T-cell (primary cell): ENCODE measurements around the gene AK8. TPM values are rescaled to one million over a fixed set of nuclear protein-coding genes. Genes with fewer than 3 reads are reported as not detected.

Experiments
- ATAC-seq, 4 experiments: fragments of 200-7000 bp in 3 of 4; fragments of 150-1000 bp in 1 of 4; cut with Tn5 transposase; replicated peaks in 1 of 4; 1 replicate in 3 of 4; 2 replicates in 1 of 4; pipeline ENCODE4 v1.10.0; 2021; ENCODE audit warnings: moderate library complexity in 3 of 4, mild to moderate bottlenecking in 2 of 4, moderate number of reproducible peaks in 1 of 4
- CTCF ChIA-PET, 2 donors: fragments of 300-600 bp; sonication (Branson Sonifier 250); formaldehyde crosslinking; loops; one replicate each; lab custom pipeline; 2022; ENCODE audit warnings: antibody characterized with exemption in 2 of 2; lab: Charles Lee
- POLR2A ChIA-PET, 2 donors: fragments of 300-600 bp; sonication (Branson Sonifier 250); formaldehyde crosslinking; loops; one replicate each; lab custom pipeline; 2022; ENCODE audit warnings: antibody characterized with exemption in 2 of 2; lab: Charles Lee
- DNase-seq, 35 experiments: peaks; one replicate each; pipeline versions ENCODE4 v3.0.0 to v3.0.0-alpha.2; 2013 to 2023
- H3K27ac ChIP-seq: one replicate; pipeline ENCODE4 v1.5.1; 2013; ENCODE audit warnings: low read length
- H3K27me3 ChIP-seq, 2 experiments: replicated peaks in 1 of 2; 1 replicate in 1 of 2; 2 replicates in 1 of 2; pipeline versions ENCODE4 v1.6.1 to v1.7.0; 2013; ENCODE audit warnings: low read length in 1 of 2, mixed read lengths in 1 of 2; ENCODE audit not compliant: control insufficient read depth in 2 of 2, insufficient read depth in 2 of 2; ENCODE audit errors: extremely low read depth in 1 of 2
- H3K36me3 ChIP-seq, 2 donors: 1 replicate in 1 of 2; 2 replicates in 1 of 2; pipeline versions ENCODE4 v1.6.1 to v1.7.0; 2013; ENCODE audit warnings: low read length in 1 of 2; ENCODE audit not compliant: control insufficient read depth in 2 of 2, insufficient read depth in 1 of 2; ENCODE audit errors: extremely low read depth in 1 of 2
- H3K4me1 ChIP-seq, 2 experiments: 1 replicate in 1 of 2; 2 replicates in 1 of 2; pipeline versions ENCODE4 v1.6.1 to v1.7.0; 2013; ENCODE audit warnings: low read length in 2 of 2, mixed read lengths in 1 of 2; ENCODE audit not compliant: insufficient read depth in 2 of 2, control insufficient read depth in 1 of 2; ENCODE audit errors: extremely low read depth in 1 of 2
- H3K4me3 ChIP-seq, 2 donors: 1 replicate in 1 of 2; 2 replicates in 1 of 2; pipeline versions ENCODE4 v1.5.1 to v1.7.0; 2013; ENCODE audit warnings: mild to moderate bottlenecking in 2 of 2, low read length in 1 of 2, moderate library complexity in 1 of 2; ENCODE audit not compliant: control insufficient read depth in 1 of 2; ENCODE audit errors: extremely low read depth in 1 of 2
- H3K9me3 ChIP-seq: 2 replicates; pipeline ENCODE4 v1.7.0; 2013
- H3K27ac Mint-ChIP-seq, 2 donors: one replicate each; pipeline ENCODE4 v1.8.0; 2020 to 2021; ENCODE audit warnings: mild to moderate bottlenecking in 2 of 2, mixed read lengths in 2 of 2
- H3K27me3 Mint-ChIP-seq, 2 donors: one replicate each; pipeline ENCODE4 v1.8.0; 2021 to 2022; ENCODE audit warnings: mixed read lengths in 2 of 2
- H3K36me3 Mint-ChIP-seq: one replicate; pipeline ENCODE4 v1.8.0; 2021; ENCODE audit warnings: mixed read lengths
- H3K4me1 Mint-ChIP-seq, 3 donors: one replicate each; pipeline ENCODE4 v1.8.0; 2020 to 2022; ENCODE audit warnings: mixed read lengths in 3 of 3, mild to moderate bottlenecking in 1 of 3
- H3K4me3 Mint-ChIP-seq, 3 donors: one replicate each; pipeline ENCODE4 v1.8.0; 2020 to 2022; ENCODE audit warnings: mild to moderate bottlenecking in 3 of 3, mixed read lengths in 3 of 3, moderate library complexity in 3 of 3
- H3K9me3 Mint-ChIP-seq, 3 donors: one replicate each; pipeline ENCODE4 v1.8.0; 2020 to 2022; ENCODE audit warnings: mixed read lengths in 3 of 3
- WGBS: methylation state at CpG from one replicate; pipeline ENCODE4 v1.1.5; 2013; ENCODE audit warnings: missing lambda C conversion rate; ENCODE audit not compliant: insufficient coverage; 5-methylcytosine and 5-hydroxymethylcytosine counted together
- total RNA-seq, 35 experiments: library from RNA in 6 of 35; stranded (reverse) in 6 of 35; fragments of 120-200 nt in 1 of 35; gene quantifications; one replicate each; pipeline versions ENCODE4 v1.2.1 to v1.2.4 and lab custom pipeline; 2013 to 2026

Gene AK8
- total RNA-seq, 5 donors from 2014 or later (not counting 1 experiment from before 2014, with no cell fraction given): not detected

DNA sequence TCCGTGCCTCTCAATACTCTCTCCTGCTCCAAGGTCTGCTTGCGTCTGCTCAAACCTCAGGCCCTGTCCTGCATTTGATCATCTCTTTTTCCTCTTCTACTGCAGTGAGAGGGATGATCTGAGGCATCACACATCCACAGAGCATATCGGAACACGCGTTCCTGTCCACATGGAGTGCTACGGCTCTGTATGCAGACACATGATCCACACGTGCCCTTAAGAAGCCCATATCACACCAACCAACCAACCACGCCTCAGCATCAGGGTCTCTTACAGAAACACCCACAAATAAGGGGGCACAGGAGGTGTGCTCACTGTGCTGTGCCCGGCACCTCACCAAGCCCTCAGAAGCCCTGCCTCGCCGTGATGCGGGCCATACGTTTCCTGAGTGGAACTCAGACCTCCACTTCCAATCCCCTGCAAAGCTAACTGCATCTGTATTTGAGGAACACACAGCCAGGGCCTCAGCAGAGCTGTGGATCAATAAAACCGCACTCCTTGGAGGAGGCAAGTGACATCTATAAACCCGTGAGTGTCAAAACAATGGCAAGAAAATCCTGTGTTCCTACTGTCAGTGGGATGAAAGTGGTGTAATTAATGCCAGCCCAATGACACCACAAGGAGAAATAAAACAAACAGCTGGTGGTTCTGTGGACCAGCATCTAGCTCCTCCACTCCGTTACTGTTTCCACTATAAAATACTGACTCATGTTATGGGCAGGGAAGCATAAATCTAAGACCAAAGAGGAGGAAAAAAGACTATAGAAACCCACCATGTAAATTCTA is 40.4 kb downstream of the AK8 start:
- ATAC-seq (no peak), DNase-seq (no peak)
- POLR2A ChIA-PET: no interaction called here
- H3K9me3 ChIP-seq: no peaks in the 10 kb centered on the region
- Mint-ChIP-seq H3K4me3 (no peak overlapping the region), H3K36me3 (no peaks in the 10 kb centered on the region), H3K27me3 (peaks cover 3 to 13% of the 10 kb centered on the region in 2 donors), H3K9me3 (no peaks in the 10 kb centered on the region), H3K4me1 (no peaks in the 10 kb centered on the region), H3K27ac (no peak overlapping the region)
- H3K4me1 ChIP-seq: no peaks in the 10 kb centered on the region
- 87% methylated on average over 12 of the region's 16 CpGs for WGBS
- no peak overlapping the region for H3K4me3 ChIP-seq
- CTCF ChIA-PET: no interaction called here
- no peak overlapping the region for H3K27ac ChIP-seq
- H3K36me3 ChIP-seq: no peaks in the 10 kb centered on the region
- H3K27me3 ChIP-seq: peaks cover 0 to 15% of the 10 kb centered on the region in 2 experiments

GRCh38 chr9:132834343-132834742 is 43.7 kb downstream of the AK8 start:
- Histone ChIP-seq H3K27ac (no peak overlapping the region), H3K9me3 (no peaks in the 10 kb centered on the region), H3K4me1 (no peaks in the 10 kb centered on the region), H3K4me3 (no peak overlapping the region), H3K27me3 (peaks cover 0 to 16% of the 10 kb centered on the region in 2 experiments), H3K36me3 (no peaks in the 10 kb centered on the region)
- CTCF ChIA-PET: no interaction called here
- H3K27me3 Mint-ChIP-seq: peaks cover 3 to 13% of the 10 kb centered on the region in 2 donors
- H3K4me3 Mint-ChIP-seq: no peak overlapping the region
- POLR2A ChIA-PET: no interaction called here
- DNase-seq (no peak), ATAC-seq (no peak)
- 80% methylated on average over 2 of the region's 7 CpGs for whole genome bisulfite sequencing
- H3K4me1 Mint-ChIP-seq: no peaks in the 10 kb centered on the region
- no peaks in the 10 kb centered on the region for H3K36me3 Mint-ChIP-seq
- no peaks in the 10 kb centered on the region for H3K9me3 Mint-ChIP-seq
- H3K27ac Mint-ChIP-seq: no peak overlapping the region

DNA sequence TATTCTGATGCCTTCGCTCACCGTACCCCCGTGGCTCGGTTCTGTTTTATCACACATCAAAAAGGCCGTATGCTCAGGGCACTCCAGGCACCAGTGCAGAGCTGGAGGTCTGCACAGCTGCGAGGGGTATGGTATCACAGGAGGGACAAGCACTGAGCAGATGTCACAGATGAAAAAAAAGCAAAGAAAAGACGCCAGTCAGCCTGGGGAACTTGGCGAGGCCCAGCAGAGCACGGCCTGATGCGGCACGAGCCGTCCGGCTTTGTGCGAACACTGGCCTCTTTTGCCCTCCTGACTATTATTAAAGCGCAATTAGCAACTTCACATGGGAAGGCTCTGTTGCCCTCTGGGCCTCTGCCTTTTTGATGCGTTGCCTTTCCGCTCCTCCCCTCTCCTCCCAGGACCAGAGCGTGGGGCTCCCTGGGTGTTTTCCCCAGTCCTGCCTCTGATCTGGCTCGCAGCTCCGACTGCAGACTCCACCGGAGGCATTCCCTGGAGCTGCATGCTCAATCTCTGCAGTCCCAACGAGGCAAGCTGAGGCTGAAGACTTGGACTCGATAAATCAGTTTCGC is 44.4 kb downstream of the AK8 start:
- Mint-ChIP-seq H3K9me3 (no peaks in the 10 kb centered on the region), H3K27ac (no peak overlapping the region), H3K4me3 (no peak overlapping the region), H3K27me3 (peaks cover 3 to 13% of the 10 kb centered on the region in 2 donors), H3K36me3 (no peaks in the 10 kb centered on the region), H3K4me1 (no peaks in the 10 kb centered on the region)
- DNase-seq (no peak), ATAC-seq (no peak)
- no peak overlapping the region for H3K4me3 ChIP-seq
- no peaks in the 10 kb centered on the region for H3K36me3 ChIP-seq
- WGBS: 75% methylated on average over 20 of the region's 24 CpGs
- peaks cover 0 to 16% of the 10 kb centered on the region in 2 experiments for H3K27me3 ChIP-seq
- no peaks in the 10 kb centered on the region for H3K4me1 ChIP-seq
- H3K27ac ChIP-seq: no peak overlapping the region
- ChIA-PET CTCF (no interaction called here), POLR2A (no interaction called here)
- H3K9me3 ChIP-seq: no peaks in the 10 kb centered on the region

DNA sequence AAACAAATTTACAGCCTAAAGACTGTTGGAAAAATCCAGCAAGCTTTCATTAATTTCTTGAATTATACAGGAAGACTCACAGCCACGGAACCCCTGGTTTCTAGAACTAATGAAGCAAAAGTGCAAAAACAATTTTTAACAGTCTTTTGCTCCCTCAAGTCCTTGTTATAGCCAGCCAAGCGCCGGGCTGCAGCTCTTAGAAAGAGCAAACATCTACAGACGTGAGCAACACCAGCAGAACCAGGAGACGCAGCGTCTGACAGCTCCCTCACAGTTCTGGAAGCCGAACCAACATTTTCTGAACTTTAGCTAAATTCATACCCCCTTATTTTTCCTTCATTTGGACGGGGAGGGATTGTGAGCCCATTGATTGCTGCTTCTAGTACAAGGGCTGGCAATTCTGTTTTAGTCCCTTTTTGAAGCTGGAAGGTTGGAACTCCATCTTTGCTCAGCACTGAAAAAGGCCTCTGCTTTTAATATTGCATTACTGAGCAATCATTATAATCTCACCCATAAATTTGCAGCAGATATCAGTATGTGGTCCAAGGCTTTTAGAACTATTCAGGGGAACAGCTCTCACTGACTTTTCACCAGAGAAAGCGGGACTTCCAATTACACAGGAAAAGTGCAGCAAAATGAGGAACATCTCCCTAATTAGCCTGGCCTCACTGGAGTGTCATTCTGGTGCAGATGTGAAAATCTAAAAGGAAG is 45.8 kb downstream of the AK8 start:
- H3K36me3 Mint-ChIP-seq: no peaks in the 10 kb centered on the region
- no peaks in the 10 kb centered on the region for H3K4me1 Mint-ChIP-seq
- Histone ChIP-seq H3K36me3 (no peaks in the 10 kb centered on the region), H3K9me3 (no peaks in the 10 kb centered on the region), H3K27me3 (peaks cover 0 to 19% of the 10 kb centered on the region in 2 experiments), H3K4me3 (no peak overlapping the region), H3K4me1 (no peaks in the 10 kb centered on the region), H3K27ac (no peak overlapping the region)
- ChIA-PET POLR2A (no interaction called here), CTCF (interaction anchor here in 1 of 2 donors (0.7 kb wide), 1 partner anchor 696 kb away, joined by 9 read pairs; no protein-coding TSS in a partner anchor)
- H3K4me3 Mint-ChIP-seq: no peak overlapping the region
- H3K27ac Mint-ChIP-seq: no peak overlapping the region
- ATAC-seq: no peak
- no peak for DNase-seq
- no peaks in the 10 kb centered on the region for H3K9me3 Mint-ChIP-seq
- peaks cover 3 to 15% of the 10 kb centered on the region in 2 donors for H3K27me3 Mint-ChIP-seq
- 93% methylated on average over 4 of the region's 9 CpGs for WGBS

GRCh38 chr9:132828201-132828770 is 49.8 kb downstream of the AK8 start:
- ATAC-seq (no peak), DNase-seq (no peak)
- Histone ChIP-seq H3K36me3 (no peaks in the 10 kb centered on the region), H3K4me1 (peaks cover 5 to 13% of the 10 kb centered on the region in 2 experiments), H3K4me3 (no peak overlapping the region), H3K27me3 (peaks cover 0 to 41% of the 10 kb centered on the region in 2 experiments), H3K27ac (no peak overlapping the region), H3K9me3 (no peaks in the 10 kb centered on the region)
- ChIA-PET CTCF (no interaction called here), POLR2A (no interaction called here)
- Mint-ChIP-seq H3K4me3 (no peak overlapping the region), H3K27me3 (peaks cover 10 to 30% of the 10 kb centered on the region in 2 donors), H3K4me1 (peaks cover 0 to 5% (median 2%) of the 10 kb centered on the region in 3 donors), H3K27ac (no peak overlapping the region), H3K36me3 (no peaks in the 10 kb centered on the region), H3K9me3 (no peaks in the 10 kb centered on the region)
- WGBS: 80% methylated on average over 14 of the region's 16 CpGs

DNA sequence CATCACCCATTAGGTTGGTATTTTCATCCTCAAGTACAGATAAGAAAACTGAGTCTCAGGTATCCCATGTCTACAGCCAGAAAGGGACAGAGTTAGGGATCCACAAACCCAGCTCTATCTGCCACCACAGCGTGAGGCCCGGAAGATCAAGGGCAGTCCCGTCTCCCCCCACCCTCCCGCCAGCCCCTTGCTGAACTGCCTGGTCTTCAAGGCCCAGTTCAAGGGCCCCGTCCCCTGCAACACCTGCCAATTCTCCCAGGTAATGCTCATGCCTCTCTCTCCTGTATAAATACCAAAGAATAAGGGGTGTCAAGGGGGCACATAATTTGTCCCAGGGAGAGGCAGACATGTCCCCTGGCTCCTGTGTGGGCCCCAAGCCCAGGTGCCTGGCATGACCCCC is 50.7 kb downstream of the AK8 start:
- Histone ChIP-seq H3K9me3 (no peaks in the 10 kb centered on the region), H3K27me3 (peaks cover 0 to 40% of the 10 kb centered on the region in 2 experiments), H3K36me3 (no peaks in the 10 kb centered on the region), H3K4me3 (no peak overlapping the region), H3K4me1 (peaks cover 5 to 14% of the 10 kb centered on the region in 2 experiments), H3K27ac (no peak overlapping the region)
- Mint-ChIP-seq H3K9me3 (no peaks in the 10 kb centered on the region), H3K27ac (no peak overlapping the region), H3K4me3 (no peak overlapping the region), H3K27me3 (peaks cover 14 to 39% of the 10 kb centered on the region in 2 donors), H3K36me3 (no peaks in the 10 kb centered on the region), H3K4me1 (peaks cover 0 to 5% (median 2%) of the 10 kb centered on the region in 3 donors)
- WGBS: 92% methylated on average over 4 of the region's 5 CpGs
- POLR2A ChIA-PET: no interaction called here
- no peak for DNase-seq
- CTCF ChIA-PET: no interaction called here
- ATAC-seq: no peak
